Left hindlimb (tissue), 1 donor: ENCODE results near the gene APPL2.
"Not testable (repeated sequence)": the region's sequence is repeated elsewhere in the genome, so short reads cannot be mapped to it uniquely, and the experiment has no call there.

Experiments used
- DNase-seq: peaks from one replicate; pipeline ENCODE4 v3.0.0-alpha.2; 2018

Gene APPL2

DNA sequence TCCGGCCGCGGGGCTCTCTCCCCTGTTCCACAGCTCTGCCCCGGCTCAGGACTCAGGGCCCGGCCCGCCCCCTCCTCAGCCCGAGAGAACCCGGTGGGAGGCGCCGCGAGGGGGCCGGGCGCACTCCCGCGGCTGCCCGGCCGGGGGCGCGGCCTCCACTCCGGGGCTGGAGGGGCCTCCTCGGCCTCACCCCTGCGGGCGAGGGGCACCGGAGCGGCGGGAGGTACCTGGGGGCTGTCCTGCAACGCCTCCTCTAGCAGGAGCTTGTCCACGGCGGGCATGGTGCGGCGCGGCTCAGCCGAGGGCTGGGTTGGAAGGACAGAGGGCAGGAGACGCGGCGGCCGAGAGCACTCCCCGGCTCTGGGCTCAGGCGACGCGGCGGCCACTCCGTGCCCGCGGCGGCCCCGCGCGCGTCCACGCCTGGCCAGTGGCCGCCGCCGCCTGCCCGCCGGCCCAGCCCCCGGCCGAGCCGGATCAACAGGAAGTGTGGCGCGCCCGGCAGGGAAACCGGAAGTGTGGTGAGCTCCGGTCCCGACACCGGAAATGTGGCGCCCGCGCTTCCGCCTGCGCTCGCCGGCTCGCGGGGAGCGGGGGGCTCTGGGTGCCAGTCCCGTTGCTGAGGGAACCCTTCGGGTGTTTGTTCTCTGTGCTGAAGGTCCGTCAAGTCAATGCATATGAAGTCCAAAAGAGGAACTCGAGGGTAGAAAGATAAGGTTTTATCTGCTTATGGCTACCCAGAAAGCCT is at the start of gene APPL2:
APPL2 (minus strand) TSS at position 443 of the 745 bp plus-strand sequence; CDS start at position 281, 162 bp downstream.
- DNase-seq: peak; percentile 94

- DNase-seq: no peak
Observed at GRCh38 chr12:105285378-105285777, 49.4 kb upstream of the APPL2 start.

DNA sequence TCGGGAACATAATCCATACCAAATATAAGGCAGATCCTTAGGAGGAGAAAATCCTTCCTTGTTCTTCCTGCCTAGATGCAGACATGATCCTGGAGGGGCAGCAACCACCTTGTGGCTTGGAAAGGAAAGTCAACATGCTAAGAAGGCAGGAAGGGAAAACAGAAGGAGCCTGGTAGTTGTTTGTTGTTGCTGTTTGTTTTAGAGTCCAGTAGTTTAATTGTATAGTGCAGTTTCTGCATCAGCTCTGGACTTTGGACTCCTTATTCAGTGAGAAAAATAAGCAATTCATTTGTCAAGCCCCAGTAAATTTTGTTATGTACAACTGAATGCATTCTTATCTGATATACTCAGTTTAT is 45.7 kb upstream of the APPL2 start:
- DNase-seq: no peak

- DNase-seq: no peak
Observed at GRCh38 chr12:105280966-105281693, 45.2 kb upstream of the APPL2 start.

- no peak for DNase-seq
Observed at GRCh38 chr12:105279460-105280056, 43.6 kb upstream of the APPL2 start.

- DNase-seq: no peak
Observed at GRCh38 chr12:105278043-105278697, 42.2 kb upstream of the APPL2 start.

DNA sequence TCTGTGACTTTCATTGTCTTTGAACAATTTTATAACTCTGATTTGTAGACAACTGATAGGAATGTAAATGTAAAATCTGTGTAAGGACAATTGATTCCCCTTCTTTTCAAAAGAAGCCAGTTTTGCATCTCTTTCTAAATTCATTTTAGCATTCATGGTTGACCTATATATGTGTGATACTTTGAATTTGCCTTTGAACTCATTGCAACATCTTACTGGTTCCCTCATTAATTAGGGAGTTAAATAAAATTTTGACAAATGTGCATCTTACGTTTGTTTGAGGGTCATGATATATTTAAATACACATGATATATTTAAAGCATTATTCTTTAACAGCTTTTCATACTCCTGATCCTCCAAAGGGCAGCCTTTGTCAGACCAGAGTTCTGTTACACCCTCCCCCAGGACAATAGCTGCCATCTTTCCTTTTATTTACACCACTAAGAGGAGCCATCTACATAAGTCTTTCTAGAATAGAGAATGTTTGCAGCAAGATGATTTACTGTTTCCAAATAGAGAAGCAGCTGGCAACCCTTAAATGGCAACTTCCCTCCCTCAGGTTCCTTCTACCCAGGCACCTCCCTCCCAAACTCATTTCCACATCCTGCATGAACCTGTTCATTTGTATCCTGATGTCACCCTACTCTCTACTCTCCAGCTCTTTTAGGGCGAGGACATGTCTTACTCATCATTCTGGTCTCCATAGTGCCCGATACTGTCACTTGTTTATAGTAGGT is 40.2 kb upstream of the APPL2 start:
- DNase-seq: no peak

- DNase-seq: no peak
Observed at GRCh38 chr12:105274571-105274970, 38.6 kb upstream of the APPL2 start.

GRCh38 chr12:105273601-105274000 is 37.6 kb upstream of the APPL2 start:
- DNase-seq: no peak

DNA sequence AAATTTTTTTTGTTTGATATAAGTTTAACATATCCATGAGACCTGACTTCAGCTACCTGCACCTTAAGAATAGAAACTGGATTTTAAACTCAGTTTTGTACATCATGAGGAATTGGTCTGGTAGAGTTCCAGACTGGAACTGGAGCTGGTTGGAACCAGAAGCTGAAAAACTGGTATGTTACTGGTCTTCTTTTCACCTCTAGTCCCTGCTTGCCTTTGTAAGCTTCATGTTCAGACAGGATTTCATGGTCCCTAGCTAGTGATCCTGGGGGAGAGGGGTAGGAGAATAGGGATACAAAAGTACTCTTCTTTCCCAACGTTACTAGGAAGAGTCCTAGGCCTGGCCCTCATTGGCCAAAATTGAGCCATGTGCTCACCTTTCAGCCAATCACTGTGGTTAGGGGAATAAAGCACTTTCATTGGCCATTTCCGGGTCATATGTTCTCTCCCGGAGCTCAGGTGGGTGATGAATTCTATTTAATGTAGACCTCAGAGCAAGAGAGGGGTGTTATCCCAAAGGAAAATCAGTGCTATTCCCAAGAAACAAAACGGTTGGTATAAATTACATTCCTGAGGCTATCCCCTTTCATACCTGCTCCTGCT is 36.9 kb upstream of the APPL2 start:
- DNase-seq: no peak

DNA sequence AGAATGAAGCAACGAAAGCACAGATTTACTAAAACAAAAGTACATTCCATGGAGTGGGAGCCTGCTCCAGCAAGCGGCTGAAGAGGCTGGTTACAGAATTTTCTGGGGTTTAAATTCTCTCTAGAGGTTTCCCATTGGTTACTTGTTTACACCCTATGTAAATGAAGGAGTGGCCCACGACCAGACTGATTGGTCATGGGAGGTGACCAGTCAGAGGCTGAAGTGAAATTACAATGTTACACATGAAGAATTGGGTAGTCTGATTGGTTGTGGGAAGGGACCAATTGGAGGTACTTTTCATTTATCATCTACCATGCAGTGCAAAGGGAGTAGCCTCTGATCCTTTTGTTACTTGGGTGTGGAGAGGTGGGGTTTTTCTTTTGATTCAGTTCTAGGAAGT is 36.2 kb upstream of the APPL2 start:
- no peak for DNase-seq

GRCh38 chr12:105271364-105271763 is 35.4 kb upstream of the APPL2 start:
- DNase-seq: no peak

- no peak for DNase-seq
Observed at GRCh38 chr12:105270671-105271255, 34.8 kb upstream of the APPL2 start.

GRCh38 chr12:105267711-105268110 is 31.7 kb upstream of the APPL2 start:
- DNase-seq: no peak

GRCh38 chr12:105264771-105265170 is 28.8 kb upstream of the APPL2 start:
- DNase-seq: no peak

DNA sequence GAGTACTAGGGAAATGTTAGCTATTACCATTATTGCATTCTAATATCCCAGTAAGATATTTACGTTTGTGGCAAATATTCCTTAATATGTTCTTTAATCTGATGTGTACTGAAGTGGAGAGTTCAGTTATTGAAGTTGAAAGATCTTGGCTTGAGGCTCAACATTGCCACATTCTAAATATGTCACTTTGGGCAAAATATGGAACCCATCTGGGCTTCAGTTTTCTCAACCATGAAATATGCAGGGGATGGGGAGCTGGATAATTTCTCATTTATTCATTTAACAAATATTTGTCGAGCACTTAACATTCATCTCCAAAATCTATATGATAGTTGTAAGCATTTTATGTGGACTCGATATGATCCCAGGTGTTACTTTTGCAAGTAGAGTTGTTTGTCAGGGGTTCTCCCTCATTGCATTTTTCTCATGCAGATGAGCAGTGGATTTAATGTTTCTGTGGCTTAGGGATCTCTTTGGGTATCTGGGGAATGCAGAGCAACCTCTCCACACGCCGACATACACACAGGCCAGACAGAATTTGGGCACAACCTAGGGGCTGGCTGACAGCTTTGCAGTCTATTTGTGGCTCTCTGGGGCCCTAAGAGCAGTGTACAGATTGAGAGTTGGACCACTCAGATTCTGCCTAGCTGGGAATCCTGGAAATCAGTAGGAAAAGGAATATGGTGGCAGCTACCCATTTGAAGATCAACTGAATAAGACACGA is 26.6 kb upstream of the APPL2 start:
- no peak for DNase-seq

GRCh38 chr12:105261010-105261409 is 25.0 kb upstream of the APPL2 start:
- DNase-seq: no peak

GRCh38 chr12:105259226-105259625 is 23.3 kb upstream of the APPL2 start:
- no peak for DNase-seq

DNA sequence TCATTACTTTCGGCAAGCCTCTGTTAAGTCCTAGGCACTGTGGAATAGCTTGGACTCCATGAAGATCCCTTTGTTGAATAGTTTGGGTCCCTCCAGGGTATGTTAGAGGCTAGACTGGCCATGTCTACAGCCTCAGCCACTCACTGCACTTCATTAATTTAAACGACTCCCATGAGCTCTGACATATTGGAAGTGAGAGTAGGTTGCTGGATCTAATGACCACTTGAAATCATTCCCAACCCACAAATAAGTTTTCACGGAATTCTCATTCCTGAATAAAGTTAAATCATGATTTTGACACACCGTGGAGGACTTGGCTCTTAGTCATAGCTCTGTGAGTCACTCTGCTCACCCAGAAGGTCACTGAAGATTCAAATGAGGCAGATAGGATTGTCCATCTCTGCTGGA is 21.4 kb upstream of the APPL2 start:
- no peak for DNase-seq

GRCh38 chr12:105256921-105257320 is 20.9 kb upstream of the APPL2 start:
- DNase-seq: no peak

GRCh38 chr12:105256431-105256830 is 20.5 kb upstream of the APPL2 start:
- not testable (repeated sequence) for DNase-seq
